OCI-LY7 (cell line): ENCODE data around the gene CTTNBP2NL. TPM values are rescaled to one million over a fixed set of nuclear protein-coding genes. Genes with fewer than 3 reads are reported as not detected.
"Not testable (repeated sequence)": the region's sequence is repeated elsewhere in the genome, so short reads cannot be mapped to it uniquely, and the experiment has no call there.

Experiments used
- BruUV-seq: library from RNA; stranded (reverse); fragments of 400-500 nt; replicated peaks from 2 replicates; lab custom pipeline; 2021; lab: Mats Ljungman, UMichigan
- CTCF ChIA-PET: fragments of 300-600 bp; sonication (Branson Sonifier 250); formaldehyde crosslinking; loops from one replicate; lab custom pipeline; 2022; ENCODE audit warnings: antibody characterized with exemption; ENCODE audit not compliant: unreplicated experiment; lab: Charles Lee
- POLR2A ChIA-PET: fragments of 300-600 bp; sonication (Branson Sonifier 250); formaldehyde crosslinking; loops from one replicate; lab custom pipeline; 2022; ENCODE audit warnings: antibody characterized with exemption; lab: Charles Lee
- DNase-seq: peaks from one replicate; pipeline ENCODE4 v3.0.0-alpha.2; 2015; ENCODE audit warnings: low spot score
- H2AFZ ChIP-seq: fragments of 200-600 bp; sonication (generic), shearing (Covaris generic); 2 replicates; pipeline ENCODE4 v1.6.1; 2014; ENCODE audit warnings: mild to moderate bottlenecking, antibody characterized with exemption, low read length, moderate library complexity
- H3K27ac ChIP-seq: fragments of 200-600 bp; sonication (generic); 2 replicates; pipeline ENCODE4 v1.5.1; 2014; ENCODE audit warnings: mixed run types, low read depth, mild to moderate bottlenecking, moderate library complexity, low read length, inconsistent platforms; ENCODE audit not compliant: poor library complexity, severe bottlenecking
- H3K36me3 ChIP-seq: fragments of 200-600 bp; sonication (generic); 2 replicates; pipeline ENCODE4 v1.6.1; 2014; ENCODE audit warnings: mild to moderate bottlenecking, antibody characterized with exemption, low read length, moderate library complexity, mixed read lengths; ENCODE audit not compliant: insufficient read depth
- H3K4me1 ChIP-seq: fragments of 200-600 bp; sonication (generic); 2 replicates; pipeline ENCODE4 v1.5.1; 2014; ENCODE audit warnings: mild to moderate bottlenecking, low read length; ENCODE audit not compliant: insufficient read depth, poor library complexity, severe bottlenecking
- H3K4me2 ChIP-seq: fragments of 200-600 bp; sonication (generic); 2 replicates; pipeline ENCODE4 v1.6.1; 2014; ENCODE audit warnings: mild to moderate bottlenecking, low read length
- H3K4me3 ChIP-seq: fragments of 200-600 bp; sonication (generic); 2 replicates; pipeline ENCODE4 v1.5.1; 2014; ENCODE audit warnings: mild to moderate bottlenecking, low read depth, low read length; ENCODE audit not compliant: poor library complexity, severe bottlenecking
- H3K79me2 ChIP-seq: fragments of 200-600 bp; sonication (generic); 2 replicates; pipeline ENCODE4 v1.6.1; 2016; ENCODE audit warnings: low read depth, mild to moderate bottlenecking, low read length, moderate library complexity, mixed read lengths; ENCODE audit not compliant: insufficient read depth
- H3K9me2 ChIP-seq: fragments of 200-600 bp; sonication (generic); 2 replicates; pipeline ENCODE4 v1.6.1; 2016; ENCODE audit warnings: mild to moderate bottlenecking, low read length, mixed read lengths; ENCODE audit not compliant: insufficient read depth
- H3K9me3 ChIP-seq: fragments of 200-600 bp; sonication (generic); 2 replicates; pipeline ENCODE4 v1.6.1; 2014; ENCODE audit warnings: mild to moderate bottlenecking, mixed run types, low read length, mixed read lengths
- H4K20me1 ChIP-seq: fragments of 200-600 bp; sonication (generic); 2 replicates; pipeline ENCODE4 v1.6.1; 2014; ENCODE audit warnings: mild to moderate bottlenecking, antibody characterized with exemption, low read length, moderate library complexity, mixed read lengths; ENCODE audit not compliant: insufficient read depth
- EZH2phosphoT487 ChIP-seq: fragments of 200-600 bp; sonication (generic); IDR thresholded peaks from 2 replicates; pipeline ENCODE4 v1.6.1; 2018; ENCODE audit warnings: low read depth, borderline replicate concordance, mild to moderate bottlenecking, mixed run types, antibody characterized with exemption, low read length, moderate library complexity, mixed read lengths
- intact Hi-C: fragments of 100-400 bp; cut with micrococcal nuclease; formaldehyde crosslinking; loops from one replicate; pipeline ENCODE4 v1.10.0; 2022; ENCODE audit not compliant: unreplicated experiment
- total RNA-seq, 2 experiments: library from RNA; depleted of rRNA in 1 of 2; stranded (reverse); fragments of >200 nt in 1 of 2; shearing (Covaris generic) in 1 of 2; gene quantifications; 2 replicates each; pipeline ENCODE4 v1.2.3, GENCODE V29; 2014 to 2022
- TF ChIP-seq, protein P1 (sequence below): fragments of 200-600 bp; sonication (generic); conservative IDR thresholded peaks from 2 replicates; pipeline ENCODE4 v1.5.1; 2014; ENCODE audit warnings: mild to moderate bottlenecking, antibody characterized with exemption, low read length, moderate library complexity, mixed read lengths

The CTTNBP2NL gene
- total RNA-seq, 2 experiments from 2014 or later = 1.5 to 8.7 TPM

DNA sequence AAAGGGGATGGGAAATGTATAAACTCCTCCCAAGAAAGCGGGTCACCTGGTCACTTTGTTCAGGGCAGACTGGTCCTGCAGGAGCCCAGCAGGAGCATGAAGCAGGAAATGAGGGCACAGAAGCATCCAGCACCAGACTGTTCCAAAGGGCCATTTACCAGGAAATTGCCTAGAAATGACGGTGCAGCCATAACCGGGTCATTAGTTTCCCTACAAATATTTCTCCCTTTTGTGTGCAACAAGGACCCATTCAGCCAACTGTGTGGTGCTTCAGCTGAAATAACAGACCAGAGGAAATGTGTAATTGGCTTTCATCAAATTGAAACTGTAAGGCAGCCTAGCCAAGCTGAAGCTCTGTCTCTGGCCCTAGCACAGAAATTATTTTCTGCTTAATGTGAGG is 7.6 kb upstream of the CTTNBP2NL start:
- no TSS peak for BruUV-seq
- H3K4me2 ChIP-seq = no peak overlapping the region
- TF ChIP-seq, protein P1, sequence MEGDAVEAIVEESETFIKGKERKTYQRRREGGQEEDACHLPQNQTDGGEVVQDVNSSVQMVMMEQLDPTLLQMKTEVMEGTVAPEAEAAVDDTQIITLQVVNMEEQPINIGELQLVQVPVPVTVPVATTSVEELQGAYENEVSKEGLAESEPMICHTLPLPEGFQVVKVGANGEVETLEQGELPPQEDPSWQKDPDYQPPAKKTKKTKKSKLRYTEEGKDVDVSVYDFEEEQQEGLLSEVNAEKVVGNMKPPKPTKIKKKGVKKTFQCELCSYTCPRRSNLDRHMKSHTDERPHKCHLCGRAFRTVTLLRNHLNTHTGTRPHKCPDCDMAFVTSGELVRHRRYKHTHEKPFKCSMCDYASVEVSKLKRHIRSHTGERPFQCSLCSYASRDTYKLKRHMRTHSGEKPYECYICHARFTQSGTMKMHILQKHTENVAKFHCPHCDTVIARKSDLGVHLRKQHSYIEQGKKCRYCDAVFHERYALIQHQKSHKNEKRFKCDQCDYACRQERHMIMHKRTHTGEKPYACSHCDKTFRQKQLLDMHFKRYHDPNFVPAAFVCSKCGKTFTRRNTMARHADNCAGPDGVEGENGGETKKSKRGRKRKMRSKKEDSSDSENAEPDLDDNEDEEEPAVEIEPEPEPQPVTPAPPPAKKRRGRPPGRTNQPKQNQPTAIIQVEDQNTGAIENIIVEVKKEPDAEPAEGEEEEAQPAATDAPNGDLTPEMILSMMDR = no peak
- TF ChIP-seq EZH2phosphoT487 = no peak
- H3K9me2 ChIP-seq = no peaks in the 10 kb centered on the region
- H3K79me2 ChIP-seq = no peaks in the 10 kb centered on the region
- H3K9me3 ChIP-seq = no peaks in the 10 kb centered on the region
- no peaks in the 10 kb centered on the region for H3K36me3 ChIP-seq
- DNase-seq = no peak
- ChIA-PET CTCF (no interaction called here), POLR2A (interaction anchor here (0.7 kb wide), 1 partner anchor 74 kb away, joined by 4 read pairs; no protein-coding TSS in a partner anchor)
- intact Hi-C loops = no loop called here
- peaks cover 5% of the 10 kb centered on the region for H3K4me1 ChIP-seq
- H4K20me1 ChIP-seq = no peaks in the 10 kb centered on the region
- H3K4me3 ChIP-seq = no peak overlapping the region
- no peak overlapping the region for H2AFZ ChIP-seq
- H3K27ac ChIP-seq = no peak overlapping the region

DNA sequence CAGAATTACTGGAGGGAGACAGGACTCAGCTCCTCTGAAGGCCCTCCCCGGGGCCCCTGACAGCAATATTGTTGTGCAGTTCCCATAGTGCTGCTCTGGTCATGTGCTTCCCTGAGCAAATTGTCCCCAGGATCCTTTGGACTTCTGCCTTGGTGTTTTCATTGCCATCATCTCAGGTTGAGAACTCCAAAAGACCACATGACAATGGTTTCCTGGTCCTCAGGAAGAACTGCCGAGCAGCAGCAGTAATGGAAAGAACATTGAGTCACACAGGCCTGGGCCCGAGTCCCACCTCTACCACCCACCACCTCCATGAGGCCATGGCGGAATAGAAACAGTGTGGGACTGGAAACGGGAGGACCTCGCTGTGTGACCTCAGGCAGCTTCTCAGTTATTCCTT is 6.3 kb upstream of the CTTNBP2NL start:
- no peaks in the 10 kb centered on the region for H3K9me2 ChIP-seq
- no peak overlapping the region for H3K27ac ChIP-seq
- DNase-seq = no peak
- H3K4me3 ChIP-seq = no peak overlapping the region
- H4K20me1 ChIP-seq = no peaks in the 10 kb centered on the region
- TF ChIP-seq, protein P1 = no peak
- TF ChIP-seq EZH2phosphoT487 = no peak
- no peaks in the 10 kb centered on the region for H3K36me3 ChIP-seq
- H3K4me2 ChIP-seq = no peak overlapping the region
- peaks cover 13% of the 10 kb centered on the region for H3K4me1 ChIP-seq
- H2AFZ ChIP-seq = no peak overlapping the region
- no TSS peak for BruUV-seq
- intact Hi-C loops = loop anchor here (1.0 to 10.0 kb wide), 7 partner anchors 117 to 565 kb away; partner anchors contain the start of genes MOV10, PPM1J, RHOC and SLC16A1
- no peaks in the 10 kb centered on the region for H3K9me3 ChIP-seq
- ChIA-PET POLR2A (interaction anchor here (0.6 kb wide), 1 partner anchor 43 kb away, joined by 3 read pairs; no protein-coding TSS in a partner anchor), CTCF (no interaction called here)
- no peaks in the 10 kb centered on the region for H3K79me2 ChIP-seq

DNA sequence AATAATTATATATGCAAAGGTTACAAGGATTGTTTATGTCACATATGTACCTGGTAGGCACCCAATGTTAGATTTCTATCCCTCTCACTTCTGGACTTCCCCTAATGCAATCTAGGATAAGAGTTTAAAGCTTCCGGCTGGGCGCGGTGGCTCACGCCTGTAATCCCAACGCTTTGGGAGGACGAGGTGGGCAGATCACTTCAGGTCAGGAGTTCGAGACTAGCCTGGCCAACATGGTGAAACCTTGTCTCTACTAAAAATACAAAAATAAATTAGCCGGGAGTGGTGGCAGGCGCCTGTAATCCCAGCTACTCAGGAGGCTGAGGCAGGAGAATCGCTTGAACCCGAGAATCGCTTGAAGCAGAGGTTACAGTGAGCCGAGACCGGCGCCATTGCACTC is 5.7 kb upstream of the CTTNBP2NL start:
- not testable (repeated sequence) for H3K79me2 ChIP-seq, H2AFZ ChIP-seq, H3K36me3 ChIP-seq, H3K9me3 ChIP-seq, DNase-seq, H3K27ac ChIP-seq, H4K20me1 ChIP-seq, H3K9me2 ChIP-seq, BruUV-seq
- CTCF ChIA-PET = interaction anchor here (0.6 kb wide), 1 partner anchor 732 kb away, joined by 3 read pairs; no protein-coding TSS in a partner anchor
- H3K4me2 ChIP-seq = peak overlapping the region; percentile 77
- intact Hi-C loops = loop anchor here (1.0 to 10.0 kb wide), 7 partner anchors 116 to 564 kb away; partner anchors contain the start of genes MOV10, PPM1J, RHOC and SLC16A1
- peak overlapping the region; percentile 54 for H3K4me3 ChIP-seq
- POLR2A ChIA-PET = interaction anchor here (0.6 to 1.6 kb wide), 5 partner anchors 15 to 232 kb away, joined by 3 to 10 read pairs (median 5); partner anchors contain the start of gene CAPZA1
- H3K4me1 ChIP-seq = peaks cover 19% of the 10 kb centered on the region
